ENCODE measurements around the gene FAM53B. TPM values are rescaled to one million over a fixed set of nuclear protein-coding genes. Genes with fewer than 3 reads are reported as not detected.

The FAM53B gene
- total RNA-seq, 4 donors from 2014 or later, result 72.7 to 92.1 (median 80.5) TPM

GRCh38 chr10:124652701-124653100 lies 91.5 kb downstream of the FAM53B start:
- DNase-seq, result no peak
- Histone ChIP-seq H3K4me1 (peaks cover 3 to 55% (median 44%) of the 10 kb centered on the region in 4 donors), H3K27ac (peak overlapping the region in 2 of 4 donors; percentile 43 to 87), H3K9me3 (no peaks in the 10 kb centered on the region), H3K27me3 (no peaks in the 10 kb centered on the region), H3K36me3 (peaks cover 0 to 3% (median 0%) of the 10 kb centered on the region in 3 donors), H3K4me3 (no peak overlapping the region)
- TF ChIP-seq, protein P1, sequence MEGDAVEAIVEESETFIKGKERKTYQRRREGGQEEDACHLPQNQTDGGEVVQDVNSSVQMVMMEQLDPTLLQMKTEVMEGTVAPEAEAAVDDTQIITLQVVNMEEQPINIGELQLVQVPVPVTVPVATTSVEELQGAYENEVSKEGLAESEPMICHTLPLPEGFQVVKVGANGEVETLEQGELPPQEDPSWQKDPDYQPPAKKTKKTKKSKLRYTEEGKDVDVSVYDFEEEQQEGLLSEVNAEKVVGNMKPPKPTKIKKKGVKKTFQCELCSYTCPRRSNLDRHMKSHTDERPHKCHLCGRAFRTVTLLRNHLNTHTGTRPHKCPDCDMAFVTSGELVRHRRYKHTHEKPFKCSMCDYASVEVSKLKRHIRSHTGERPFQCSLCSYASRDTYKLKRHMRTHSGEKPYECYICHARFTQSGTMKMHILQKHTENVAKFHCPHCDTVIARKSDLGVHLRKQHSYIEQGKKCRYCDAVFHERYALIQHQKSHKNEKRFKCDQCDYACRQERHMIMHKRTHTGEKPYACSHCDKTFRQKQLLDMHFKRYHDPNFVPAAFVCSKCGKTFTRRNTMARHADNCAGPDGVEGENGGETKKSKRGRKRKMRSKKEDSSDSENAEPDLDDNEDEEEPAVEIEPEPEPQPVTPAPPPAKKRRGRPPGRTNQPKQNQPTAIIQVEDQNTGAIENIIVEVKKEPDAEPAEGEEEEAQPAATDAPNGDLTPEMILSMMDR (IDR thresholded peaks at IDR 0.05), result no peak
- no peak for TF ChIP-seq POLR2A (IDR thresholded peaks at IDR 0.05)

GRCh38 chr10:124652200-124652599 lies 92.0 kb downstream of the FAM53B start:
- Histone ChIP-seq H3K27ac (peak overlapping the region in 2 of 4 donors; percentile 43 to 87), H3K4me3 (no peak overlapping the region), H3K27me3 (no peaks in the 10 kb centered on the region), H3K36me3 (peaks cover 0 to 3% (median 0%) of the 10 kb centered on the region in 3 donors), H3K9me3 (no peaks in the 10 kb centered on the region), H3K4me1 (peaks cover 7 to 60% (median 48%) of the 10 kb centered on the region in 4 donors)
- TF ChIP-seq, protein P1 (IDR thresholded peaks at IDR 0.05), result no peak
- no peak for TF ChIP-seq POLR2A (IDR thresholded peaks at IDR 0.05)
- no peak for DNase-seq

GRCh38 chr10:124651402-124651891 lies 92.7 kb downstream of the FAM53B start:
- Histone ChIP-seq H3K4me1 (peaks cover 15 to 67% (median 55%) of the 10 kb centered on the region in 4 donors), H3K9me3 (no peaks in the 10 kb centered on the region), H3K36me3 (peaks cover 0 to 3% (median 0%) of the 10 kb centered on the region in 3 donors), H3K27me3 (no peaks in the 10 kb centered on the region), H3K27ac (peak overlapping the region; percentile 51 to 87 (median 56)), H3K4me3 (no peak overlapping the region)
- DNase-seq, result peak in 1 of 3 donors; percentile 55
- TF ChIP-seq, protein P1 (IDR thresholded peaks at IDR 0.05), result no peak
- TF ChIP-seq POLR2A (IDR thresholded peaks at IDR 0.05), result no peak

DNA sequence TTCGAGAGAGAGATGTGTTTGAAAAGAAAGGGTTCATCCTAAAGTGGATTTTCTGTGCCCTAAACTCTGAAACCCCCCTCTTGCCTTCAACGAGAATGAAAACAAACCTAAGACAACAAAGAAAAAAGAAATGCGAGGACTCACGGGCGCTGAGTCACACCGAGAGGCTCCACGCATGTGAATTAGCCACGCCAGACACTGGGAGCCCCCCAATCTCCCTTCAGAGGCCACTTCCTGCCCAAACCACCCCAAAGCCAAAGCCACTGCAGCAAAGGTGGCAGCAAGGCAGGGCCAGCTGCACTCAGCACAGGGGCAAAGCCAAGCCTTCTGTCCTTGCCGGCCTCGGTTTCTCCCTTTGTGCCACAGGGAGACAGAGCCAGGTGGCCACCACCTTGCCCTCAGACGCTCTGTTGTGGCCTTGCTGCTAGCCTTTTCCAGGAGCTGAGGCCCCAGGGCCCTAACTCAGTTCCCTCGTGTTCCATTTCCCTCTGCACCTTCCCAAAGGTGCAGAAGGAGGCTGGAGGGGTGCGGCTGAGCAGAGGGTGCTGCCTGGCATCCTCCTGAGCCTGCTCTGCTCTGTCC lies 93.3 kb downstream of the FAM53B start:
- DNase-seq, result peak in 2 of 3 donors; percentile 73 to 83
- Histone ChIP-seq H3K4me1 (peaks cover 15 to 69% (median 57%) of the 10 kb centered on the region in 4 donors), H3K9me3 (no peaks in the 10 kb centered on the region), H3K27me3 (no peaks in the 10 kb centered on the region), H3K36me3 (peaks cover 0 to 3% (median 0%) of the 10 kb centered on the region in 3 donors), H3K4me3 (no peak overlapping the region), H3K27ac (peak overlapping the region; percentile 51 to 87 (median 56))
- no peak for TF ChIP-seq POLR2A (IDR thresholded peaks at IDR 0.05)

GRCh38 chr10:124650263-124650662 lies 93.9 kb downstream of the FAM53B start:
- peaks cover 15 to 71% (median 63%) of the 10 kb centered on the region in 4 donors for H3K4me1 ChIP-seq
- no peak for DNase-seq
- TF ChIP-seq, protein P1 (IDR thresholded peaks at IDR 0.05), result no peak
- no peak for TF ChIP-seq POLR2A (IDR thresholded peaks at IDR 0.05)
- peak overlapping the region; percentile 51 to 87 (median 56) for H3K27ac ChIP-seq
- H3K4me3 ChIP-seq, result no peak overlapping the region
- H3K9me3 ChIP-seq, result no peaks in the 10 kb centered on the region
- H3K27me3 ChIP-seq, result no peaks in the 10 kb centered on the region
- H3K36me3 ChIP-seq, result peaks cover 0 to 3% (median 0%) of the 10 kb centered on the region in 3 donors

DNA sequence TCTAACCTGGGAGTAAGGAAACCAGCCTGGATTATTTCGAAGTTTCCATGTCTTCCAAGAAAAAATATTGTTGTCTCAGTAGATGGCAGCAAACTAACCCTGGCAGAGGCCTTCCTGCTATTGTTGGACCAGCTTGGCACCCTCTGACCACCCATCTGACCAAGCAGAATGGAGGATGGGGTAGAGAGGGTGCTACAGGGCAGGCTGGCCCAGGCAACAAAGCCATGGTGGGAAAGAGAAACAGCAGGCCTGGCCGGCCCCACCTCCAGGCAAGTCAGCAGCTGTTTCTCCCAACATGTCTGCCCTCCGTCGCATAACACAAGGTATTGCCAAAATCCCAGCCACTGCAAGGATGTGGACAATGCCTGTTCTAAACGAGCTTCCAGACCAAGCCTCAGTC lies 95.0 kb downstream of the FAM53B start:
- Histone ChIP-seq H3K9me3 (no peaks in the 10 kb centered on the region), H3K4me1 (peaks cover 15 to 73% (median 65%) of the 10 kb centered on the region in 4 donors), H3K27me3 (no peaks in the 10 kb centered on the region), H3K4me3 (no peak overlapping the region), H3K27ac (peak overlapping the region; percentile 76 to 87 (median 81)), H3K36me3 (peaks cover 0 to 3% (median 0%) of the 10 kb centered on the region in 3 donors)
- no peak for DNase-seq
- TF ChIP-seq, protein P1 (IDR thresholded peaks at IDR 0.05), result no peak
- no peak for TF ChIP-seq POLR2A (IDR thresholded peaks at IDR 0.05)

All from Peyer's patch (tissue), 4 donors.